ENCODE measurements around the gene TTLL12.

Gene TTLL12

GRCh38 chr22:43217285-43218030 is 30.5 kb upstream of the TTLL12 start:
- DNase-seq (ENCODE audit: low read depth, low spot score) = no peak
- H3K27ac ChIP-seq = no peak overlapping the region

- DNase-seq (ENCODE audit: low read depth, low spot score) = no peak
- no peak overlapping the region for H3K27ac ChIP-seq
Measured at GRCh38 chr22:43216738-43217137, 29.8 kb upstream of the TTLL12 start.

- no peak overlapping the region for H3K27ac ChIP-seq
- DNase-seq (ENCODE audit: low read depth, low spot score) = no peak
Measured at GRCh38 chr22:43213962-43214361, 27.0 kb upstream of the TTLL12 start.

DNA sequence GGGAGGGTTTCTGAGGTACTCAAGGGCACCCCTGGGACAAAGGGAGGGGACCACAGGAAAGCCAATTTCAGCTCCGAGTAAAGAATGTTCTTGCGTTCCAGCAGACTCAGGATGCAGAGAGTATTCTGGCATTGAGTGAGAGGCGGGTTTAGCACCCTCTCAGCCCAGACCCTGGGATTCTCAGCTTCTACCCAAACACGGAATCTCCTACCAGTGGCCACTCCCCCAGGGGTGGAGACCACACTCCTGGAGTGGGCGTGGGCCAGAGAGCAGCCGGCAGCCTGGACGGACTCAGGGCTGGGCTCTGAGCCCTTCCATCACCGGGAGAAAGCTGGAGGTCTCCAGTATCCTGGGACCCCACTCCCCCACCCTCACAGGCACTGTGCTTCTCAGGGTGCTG is 26.1 kb upstream of the TTLL12 start:
- no peak for DNase-seq (ENCODE audit: low read depth, low spot score)
- H3K27ac ChIP-seq = no peak overlapping the region

DNA sequence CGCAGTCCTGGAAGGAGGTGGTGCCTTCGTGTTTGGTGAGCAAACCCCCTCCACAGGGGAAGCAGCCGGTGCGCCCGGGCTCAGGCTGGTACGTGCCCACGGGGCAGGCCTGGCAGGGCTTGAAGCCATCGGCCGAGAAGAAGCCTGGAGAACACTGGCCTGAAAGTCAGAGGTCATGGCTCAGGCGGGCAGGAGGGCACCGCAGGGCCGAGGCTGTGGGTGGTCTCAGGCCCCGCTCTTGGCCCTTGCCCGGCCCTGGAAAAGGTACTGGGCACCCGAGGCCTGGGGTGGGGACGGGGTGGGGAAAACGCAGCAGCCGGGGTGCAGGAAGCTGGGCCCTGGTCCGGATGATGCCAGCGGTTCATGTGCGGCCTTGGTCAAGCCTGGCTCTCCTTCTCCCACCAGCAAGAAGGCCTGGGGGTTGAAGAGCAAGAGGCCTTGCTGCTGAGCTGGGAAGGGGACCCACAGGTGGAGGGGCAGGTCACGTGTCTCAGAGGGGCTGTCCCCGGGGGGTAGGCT is 25.6 kb upstream of the TTLL12 start:
- DNase-seq (ENCODE audit: low read depth, low spot score) = no peak

DNA sequence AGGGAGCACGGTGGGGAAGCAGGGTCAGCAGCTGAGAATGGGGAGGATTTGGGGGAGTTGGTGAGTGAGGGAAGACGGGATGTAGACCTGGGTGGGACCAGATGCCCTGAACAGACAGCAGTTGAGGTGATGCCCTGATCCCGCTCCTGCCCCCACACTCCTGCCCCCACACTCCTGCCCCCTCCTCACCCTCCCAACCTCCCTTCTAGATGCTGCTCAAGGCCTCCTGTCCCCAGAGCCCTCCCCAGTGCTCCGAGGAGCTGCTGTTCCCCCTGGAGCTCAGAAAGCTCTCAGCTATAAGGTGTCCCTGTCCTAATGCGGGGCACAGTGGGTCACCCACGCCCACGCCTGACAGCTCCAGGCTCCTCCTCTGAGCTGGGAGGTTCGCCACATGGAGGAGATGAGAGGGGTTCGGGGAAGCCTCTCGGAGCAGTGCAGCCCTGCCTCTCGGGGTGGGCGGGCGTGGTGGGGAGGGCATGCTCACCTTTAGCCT is 25.1 kb upstream of the TTLL12 start:
- H3K27ac ChIP-seq = no peak overlapping the region
- no peak for DNase-seq (ENCODE audit: low read depth, low spot score)

More for the DNA sequence above, 25.6 kb upstream of the TTLL12 start:
- H3K27ac ChIP-seq = no peak overlapping the region

DNA sequence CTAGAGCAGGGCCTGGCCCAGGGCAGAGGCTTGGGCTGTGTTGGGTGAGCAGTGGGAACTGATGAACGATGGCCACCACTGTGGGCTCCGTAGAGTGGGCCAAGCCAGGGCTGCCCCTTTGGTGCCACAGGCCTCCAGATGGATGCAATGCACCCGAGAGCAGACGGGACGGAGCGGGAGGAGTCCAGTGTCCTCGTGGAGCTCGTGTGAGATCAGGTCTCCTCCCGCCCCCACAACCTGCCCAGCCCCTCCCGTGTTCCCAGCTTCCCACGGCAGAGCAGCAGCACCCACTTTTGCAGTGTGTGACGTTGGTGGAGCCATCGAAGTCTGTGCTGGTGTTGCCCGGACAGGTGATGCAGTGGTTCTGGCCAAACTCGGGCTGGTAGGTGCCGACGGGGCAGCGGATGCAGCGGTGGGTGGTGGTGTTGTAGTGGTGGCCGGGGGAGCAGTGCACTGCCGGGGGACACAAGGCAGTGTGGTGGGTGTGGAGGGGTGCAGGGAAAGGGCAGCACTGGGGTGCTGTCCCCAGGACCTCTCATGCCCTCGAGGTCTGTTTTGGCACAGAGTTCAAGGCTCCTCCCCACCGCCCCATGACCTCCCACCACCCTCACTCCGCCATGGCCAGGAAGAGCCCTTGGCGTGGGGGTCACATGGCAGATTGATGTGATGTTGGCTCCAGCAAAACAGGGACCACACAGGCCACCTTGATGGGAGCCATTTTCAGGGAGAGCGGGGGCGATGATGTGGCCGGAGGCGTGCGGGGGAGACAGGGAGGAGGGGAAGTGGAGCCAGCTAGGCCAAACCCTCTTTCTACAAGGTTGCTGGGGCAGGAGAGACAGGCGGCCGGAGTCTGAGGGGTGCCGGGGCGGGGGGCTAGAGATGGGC is 23.9 kb upstream of the TTLL12 start:
- H3K27ac ChIP-seq = no peak overlapping the region
- DNase-seq (ENCODE audit: low read depth, low spot score) = no peak

DNA sequence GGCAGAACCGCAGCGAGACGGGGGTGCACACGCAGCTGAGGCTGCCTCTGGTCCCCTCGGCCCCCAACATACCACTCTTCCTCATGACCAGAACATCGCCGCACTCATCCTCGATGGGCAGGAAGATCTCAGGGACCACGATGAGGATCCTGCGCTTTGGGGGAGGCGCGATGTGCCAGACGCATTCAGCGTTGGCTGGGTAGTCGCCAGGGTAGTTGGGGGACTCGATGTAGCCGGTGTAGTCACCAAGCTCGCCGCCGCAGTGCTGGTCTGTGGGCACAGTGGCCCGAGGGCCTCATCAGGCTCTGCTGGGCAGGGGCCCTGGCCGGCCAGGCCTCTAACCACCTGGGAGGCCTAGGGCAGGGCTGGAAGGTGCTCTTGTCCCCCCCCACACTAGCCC is 23.0 kb upstream of the TTLL12 start:
- no peak overlapping the region for H3K27ac ChIP-seq
- DNase-seq (ENCODE audit: low read depth, low spot score) = no peak

GRCh38 chr22:43209523-43209890 is 22.6 kb upstream of the TTLL12 start:
- no peak for DNase-seq (ENCODE audit: low read depth, low spot score)
- no peak overlapping the region for H3K27ac ChIP-seq

DNA sequence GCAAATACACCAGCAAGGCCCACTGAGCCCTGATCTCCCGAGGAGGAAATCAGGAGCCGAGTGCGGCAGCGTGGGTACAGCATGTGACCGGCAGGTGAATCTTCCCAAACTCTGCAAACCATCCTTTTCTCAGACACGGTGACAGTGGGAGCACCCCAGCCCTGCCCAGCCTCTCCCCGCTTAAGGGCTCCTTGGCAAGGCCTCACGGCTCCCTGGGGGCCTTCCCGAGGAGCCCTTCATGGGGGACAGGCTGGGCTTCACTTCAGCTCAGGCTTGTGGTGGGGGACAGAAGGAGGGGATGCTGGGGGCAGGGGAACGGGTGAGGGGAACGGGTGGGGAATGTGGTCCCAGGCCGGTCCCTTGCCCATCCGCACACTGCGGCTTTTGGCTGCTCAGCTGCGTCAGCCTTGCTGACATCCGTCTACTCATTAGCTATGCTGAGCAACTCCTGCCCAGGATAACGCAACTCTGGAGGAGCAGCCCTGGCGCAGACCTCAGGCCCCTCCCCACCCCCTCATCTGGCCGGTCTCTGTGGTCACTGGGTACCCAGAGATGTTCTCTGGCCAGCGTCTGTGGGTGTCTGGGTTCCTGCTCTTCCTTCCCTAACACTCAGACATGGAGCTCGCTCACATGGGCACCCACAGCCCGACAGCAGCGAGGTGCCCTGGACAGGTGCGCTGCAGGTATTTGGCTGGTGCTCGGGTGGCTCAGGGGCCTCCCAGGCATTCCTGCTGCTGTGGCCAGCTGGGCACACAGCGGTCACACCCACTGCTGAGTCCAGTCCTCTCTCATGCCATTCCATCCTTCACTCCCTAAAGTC is 22.0 kb upstream of the TTLL12 start:
- H3K27ac ChIP-seq = no peak overlapping the region
- DNase-seq (ENCODE audit: low read depth, low spot score) = no peak

- no peak overlapping the region for H3K27ac ChIP-seq
- no peak for DNase-seq (ENCODE audit: low read depth, low spot score)
Measured at GRCh38 chr22:43207849-43208702, 21.1 kb upstream of the TTLL12 start.

DNA sequence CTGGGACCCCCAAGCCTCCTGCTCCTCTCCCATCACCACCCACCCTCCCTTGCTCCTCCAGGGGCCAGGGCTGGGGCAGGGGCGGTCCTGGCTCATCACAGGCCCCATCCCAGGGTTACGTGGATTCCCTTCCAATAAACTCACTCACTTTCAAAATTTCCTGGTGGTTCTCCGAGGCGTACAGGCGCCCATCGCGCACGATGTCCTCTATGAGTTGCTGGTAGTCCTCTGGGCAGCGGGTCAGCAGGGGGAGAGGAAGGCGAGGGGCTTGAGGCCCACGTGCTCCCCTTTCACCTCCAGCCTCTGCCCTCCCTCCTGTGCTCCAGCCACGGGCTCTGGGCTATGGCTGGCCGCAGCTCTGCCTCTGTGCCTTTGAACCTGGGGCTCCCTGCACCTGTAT is 20.5 kb upstream of the TTLL12 start:
- no peak overlapping the region for H3K27ac ChIP-seq
- DNase-seq (ENCODE audit: low read depth, low spot score) = no peak

- DNase-seq (ENCODE audit: low read depth, low spot score) = no peak
- no peak overlapping the region for H3K27ac ChIP-seq
Measured at GRCh38 chr22:43206509-43207161, 19.7 kb upstream of the TTLL12 start.

DNA sequence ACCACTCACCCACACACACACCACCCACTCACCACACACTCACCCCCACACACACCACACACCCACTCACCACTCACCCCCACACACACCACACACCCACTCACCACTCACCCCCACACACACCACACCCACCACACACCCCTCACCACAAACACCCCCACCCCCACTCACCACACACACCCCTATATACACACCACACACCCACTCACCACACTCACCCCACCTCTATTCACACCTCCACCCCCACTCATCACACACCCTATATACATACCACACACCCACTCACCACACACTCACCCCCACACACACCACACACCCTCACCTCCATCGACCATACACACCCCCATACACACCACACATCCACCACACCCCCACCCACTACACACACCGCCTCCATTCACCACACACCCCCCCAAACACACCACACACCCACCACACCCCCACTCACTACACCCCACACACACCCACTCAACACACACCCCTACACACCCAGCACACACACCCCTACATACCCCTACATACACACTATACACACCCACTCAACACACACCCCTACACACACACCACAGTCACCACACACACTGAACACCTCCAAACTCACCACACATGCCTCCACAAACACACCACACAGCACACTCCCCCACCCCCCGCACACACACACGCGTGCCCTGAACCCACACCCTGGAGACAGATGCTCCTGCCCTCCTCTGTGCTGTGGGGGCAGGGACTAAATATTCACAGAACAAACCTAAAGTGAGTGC is 19.0 kb upstream of the TTLL12 start:
- H3K27ac ChIP-seq = no peak overlapping the region
- DNase-seq (ENCODE audit: low read depth, low spot score) = no peak

- H3K27ac ChIP-seq = no peak overlapping the region
Measured at GRCh38 chr22:43205261-43205691, 18.3 kb upstream of the TTLL12 start.

GRCh38 chr22:43203471-43203981 is 16.6 kb upstream of the TTLL12 start:
- DNase-seq (ENCODE audit: low read depth, low spot score) = no peak
- H3K27ac ChIP-seq = no peak overlapping the region

More at GRCh38 chr22:43205261-43205691, 18.3 kb upstream of the TTLL12 start:
- no peak for DNase-seq (ENCODE audit: low read depth, low spot score)

GRCh38 chr22:43202756-43203410 is 15.9 kb upstream of the TTLL12 start:
- no peak for DNase-seq (ENCODE audit: low read depth, low spot score)
- H3K27ac ChIP-seq = no peak overlapping the region
